ENCODE results near the gene THBS3. TPM values are rescaled to one million over a fixed set of nuclear protein-coding genes. Genes with fewer than 3 reads are reported as not detected.

THBS3 gene
- total and polyA plus RNA-seq, 9 of the 15 experiments (the other 6 are each of a cell fraction or from before 2014, with no cell fraction given) = 0.59 to 8.3 (median 3.2) TPM

GRCh38 chr1:155192346-155193274 is 15.1 kb downstream of the THBS3 start (continued):
- TF ChIP-seq, protein P1, sequence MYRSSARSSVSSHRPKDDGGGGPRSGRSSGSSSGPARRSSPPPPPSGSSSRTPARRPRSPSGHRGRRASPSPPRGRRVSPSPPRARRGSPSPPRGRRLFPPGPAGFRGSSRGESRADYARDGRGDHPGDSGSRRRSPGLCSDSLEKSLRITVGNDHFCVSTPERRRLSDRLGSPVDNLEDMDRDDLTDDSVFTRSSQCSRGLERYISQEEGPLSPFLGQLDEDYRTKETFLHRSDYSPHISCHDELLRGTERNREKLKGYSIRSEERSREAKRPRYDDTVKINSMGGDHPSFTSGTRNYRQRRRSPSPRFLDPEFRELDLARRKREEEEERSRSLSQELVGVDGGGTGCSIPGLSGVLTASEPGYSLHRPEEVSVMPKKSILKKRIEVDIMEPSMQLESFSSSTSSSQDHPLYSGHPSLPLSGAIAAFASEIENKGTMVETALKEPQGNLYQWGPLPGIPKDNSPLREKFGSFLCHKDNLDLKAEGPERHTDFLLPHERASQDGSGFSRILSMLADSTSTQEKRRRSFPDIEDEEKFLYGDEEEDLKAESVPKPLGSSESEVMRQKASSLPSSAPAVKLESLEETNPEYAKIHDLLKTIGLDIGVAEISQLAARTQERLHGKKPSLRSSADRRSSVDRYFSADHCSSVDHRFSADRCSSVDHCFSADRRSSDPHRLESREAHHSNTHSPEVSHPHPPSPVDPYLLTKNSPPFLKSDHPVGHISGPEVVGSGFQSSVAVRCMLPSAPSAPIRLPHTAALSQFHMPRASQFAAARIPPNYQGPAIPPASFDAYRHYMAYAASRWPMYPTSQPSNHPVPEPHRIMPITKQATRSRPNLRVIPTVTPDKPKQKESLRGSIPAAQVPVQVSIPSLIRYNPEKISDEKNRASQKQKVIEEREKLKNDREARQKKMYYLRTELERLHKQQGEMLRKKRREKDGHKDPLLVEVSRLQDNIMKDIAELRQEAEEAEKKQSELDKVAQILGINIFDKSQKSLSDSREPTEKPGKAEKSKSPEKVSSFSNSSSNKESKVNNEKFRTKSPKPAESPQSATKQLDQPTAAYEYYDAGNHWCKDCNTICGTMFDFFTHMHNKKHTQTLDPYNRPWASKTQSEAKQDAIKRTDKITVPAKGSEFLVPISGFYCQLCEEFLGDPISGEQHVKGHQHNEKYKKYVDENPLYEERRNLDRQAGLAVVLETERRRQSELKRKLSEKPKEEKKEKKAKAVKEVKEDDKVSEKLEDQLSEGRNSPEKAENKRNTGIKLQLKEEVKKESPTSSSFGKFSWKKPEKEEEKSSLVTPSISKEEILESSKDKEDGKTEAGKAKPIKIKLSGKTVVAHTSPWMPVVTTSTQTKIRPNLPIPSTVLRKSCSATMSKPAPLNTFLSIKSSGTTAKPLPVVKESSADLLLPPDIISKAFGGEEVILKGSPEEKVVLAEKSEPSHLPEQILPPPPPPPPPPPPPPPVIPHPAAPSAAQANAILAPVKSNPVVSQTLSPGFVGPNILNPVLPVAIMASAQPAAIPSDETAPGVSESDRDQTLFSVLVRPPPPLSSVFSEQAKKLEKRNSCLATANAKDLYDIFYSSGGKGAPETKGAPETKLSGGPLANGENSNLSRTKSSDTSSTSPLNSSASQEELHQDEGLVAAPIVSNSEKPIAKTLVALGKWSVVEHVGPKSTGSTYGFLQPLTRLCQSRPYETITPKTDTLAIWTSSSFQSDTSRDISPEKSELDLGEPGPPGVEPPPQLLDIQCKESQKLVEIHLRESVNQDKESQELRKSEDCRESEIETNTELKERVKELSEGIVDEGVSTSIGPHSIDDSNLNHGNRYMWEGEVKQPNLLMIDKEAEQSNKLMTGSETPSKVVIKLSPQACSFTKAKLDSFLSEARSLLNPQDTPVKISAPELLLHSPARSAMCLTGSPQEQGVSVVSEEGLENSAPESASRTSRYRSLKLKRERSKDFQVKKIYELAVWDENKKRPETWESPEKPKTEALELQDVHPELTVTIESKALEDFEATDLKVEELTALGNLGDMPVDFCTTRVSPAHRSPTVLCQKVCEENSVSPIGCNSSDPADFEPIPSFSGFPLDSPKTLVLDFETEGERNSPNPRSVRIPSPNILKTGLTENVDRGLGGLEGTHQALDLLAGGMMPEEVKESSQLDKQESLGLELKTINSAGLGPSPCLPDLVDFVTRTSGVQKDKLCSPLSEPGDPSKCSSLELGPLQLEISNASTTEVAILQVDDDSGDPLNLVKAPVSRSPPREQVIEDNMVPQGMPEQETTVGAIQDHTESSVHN (IDR thresholded peaks at IDR 0.05; ENCODE audit: borderline replicate concordance in 1 of 2, low read depth in 1 of 2) = no peak
- TF ChIP-seq SMAD4 (CRISPR knock-in tag; conservative IDR thresholded peaks at IDR 0.05) (peak; percentile 18; the same call in 1 of the 2 replicates), POLR2A (conservative IDR thresholded peaks at IDR 0.05) (no peak), ZNF740 (CRISPR knock-in tag; IDR thresholded peaks at IDR 0.05) (no peak), ZNF740 (tag; IDR thresholded peaks at IDR 0.05) (0 out of 4 replicates have a peak, but pooled peaks of 1 of the 2 experiments have one; percentile 13), PHF21A (IDR thresholded peaks at IDR 0.05; ENCODE audit: borderline replicate concordance, low read depth) (no peak)
